NB4 (cell line): Measurements from ENCODE around the gene RIPOR3.

Experiments
- POLR2A ChIP-seq: IDR thresholded peaks from 2 replicates; pipeline ENCODE4 v1.6.1; 2011; ENCODE audit warnings: mild to moderate bottlenecking; ENCODE audit not compliant: insufficient read length; ENCODE audit errors: extremely low read depth
- TF ChIP-seq, protein P1 (sequence below): IDR thresholded peaks from one replicate; pipeline ENCODE4 v1.5.1; 2012; ENCODE audit warnings: low read depth, low read length

DNA sequence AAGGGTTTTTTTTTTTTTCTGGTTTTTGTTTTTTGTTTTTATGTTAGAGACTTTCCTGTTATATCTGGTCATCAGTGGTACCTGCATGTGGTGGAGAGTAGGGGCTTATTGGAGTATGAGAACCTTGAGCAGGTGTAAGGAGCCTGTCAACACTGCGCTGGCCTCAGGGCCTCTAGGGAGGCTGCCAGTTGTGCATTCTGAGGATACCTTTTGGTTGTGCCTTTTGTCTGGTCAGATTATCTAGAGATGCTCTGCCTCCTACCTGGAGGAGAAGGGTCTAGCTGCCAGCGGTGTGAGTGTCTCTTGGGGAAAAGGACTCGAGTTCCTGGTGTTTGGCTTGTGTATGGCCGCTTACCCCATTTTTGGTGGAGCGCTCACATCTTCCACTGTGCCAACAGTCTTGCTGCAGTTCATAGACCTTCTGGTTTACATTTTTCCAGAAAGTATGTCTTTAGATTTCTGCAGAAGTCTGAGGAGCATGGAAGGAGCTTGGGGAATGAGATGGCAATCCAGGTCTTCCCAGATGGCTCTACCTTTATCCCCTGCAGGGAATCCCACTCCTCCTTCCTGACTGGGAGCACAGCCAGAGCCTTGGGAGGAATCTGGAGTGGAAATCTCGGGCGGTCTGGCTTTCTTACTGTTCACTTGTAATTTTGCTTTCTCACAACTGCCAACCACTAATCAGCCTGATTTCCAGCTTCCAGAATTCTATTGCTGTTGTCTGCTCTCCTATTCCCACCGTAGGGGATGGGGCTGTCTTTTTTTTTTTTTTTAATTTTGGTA is 131.3 kb downstream of the RIPOR3 start:
- TF ChIP-seq, protein P1, sequence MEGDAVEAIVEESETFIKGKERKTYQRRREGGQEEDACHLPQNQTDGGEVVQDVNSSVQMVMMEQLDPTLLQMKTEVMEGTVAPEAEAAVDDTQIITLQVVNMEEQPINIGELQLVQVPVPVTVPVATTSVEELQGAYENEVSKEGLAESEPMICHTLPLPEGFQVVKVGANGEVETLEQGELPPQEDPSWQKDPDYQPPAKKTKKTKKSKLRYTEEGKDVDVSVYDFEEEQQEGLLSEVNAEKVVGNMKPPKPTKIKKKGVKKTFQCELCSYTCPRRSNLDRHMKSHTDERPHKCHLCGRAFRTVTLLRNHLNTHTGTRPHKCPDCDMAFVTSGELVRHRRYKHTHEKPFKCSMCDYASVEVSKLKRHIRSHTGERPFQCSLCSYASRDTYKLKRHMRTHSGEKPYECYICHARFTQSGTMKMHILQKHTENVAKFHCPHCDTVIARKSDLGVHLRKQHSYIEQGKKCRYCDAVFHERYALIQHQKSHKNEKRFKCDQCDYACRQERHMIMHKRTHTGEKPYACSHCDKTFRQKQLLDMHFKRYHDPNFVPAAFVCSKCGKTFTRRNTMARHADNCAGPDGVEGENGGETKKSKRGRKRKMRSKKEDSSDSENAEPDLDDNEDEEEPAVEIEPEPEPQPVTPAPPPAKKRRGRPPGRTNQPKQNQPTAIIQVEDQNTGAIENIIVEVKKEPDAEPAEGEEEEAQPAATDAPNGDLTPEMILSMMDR: no peak
- no peak for TF ChIP-seq POLR2A
